SIG-M5 treated with dmso at 0.1 percent for 504 hours (cell line): Measurements from ENCODE around the gene RAP1A.
"Not testable (repeated sequence)": the region's sequence is repeated elsewhere in the genome, so short reads cannot be mapped to it uniquely, and the experiment has no call there.

Source experiments
- DNase-seq: peaks from one replicate; lab custom pipeline; 2025; ENCODE audit not compliant: unreplicated experiment; lab: John Stamatoyannopoulos, UW

The RAP1A gene

GRCh38 chr1:111660204-111661150 is 40.9 kb downstream of the RAP1A start:
- DNase-seq, result no peak

- no peak for DNase-seq
Observed at GRCh38 chr1:111664652-111665051, 45.1 kb downstream of the RAP1A start.

DNA sequence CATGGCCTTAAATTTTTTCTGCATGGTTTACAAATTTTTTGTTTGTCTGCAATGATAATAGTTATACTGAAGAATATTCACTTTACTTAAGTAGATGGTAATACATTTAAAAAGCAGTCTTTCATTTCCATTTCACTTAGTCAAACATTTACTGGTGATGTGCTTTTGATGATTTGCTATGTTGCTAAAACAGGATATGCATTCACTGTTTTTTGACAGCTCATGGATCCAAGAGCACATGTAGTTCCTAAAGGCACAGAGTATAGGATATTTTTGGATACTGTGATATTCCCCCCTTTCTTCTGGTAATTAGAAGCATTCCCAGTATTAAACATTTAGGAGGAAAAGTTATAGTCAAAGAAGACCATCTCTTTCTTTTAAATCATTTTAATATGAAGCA is 45.9 kb downstream of the RAP1A start:
- DNase-seq, result no peak

DNA sequence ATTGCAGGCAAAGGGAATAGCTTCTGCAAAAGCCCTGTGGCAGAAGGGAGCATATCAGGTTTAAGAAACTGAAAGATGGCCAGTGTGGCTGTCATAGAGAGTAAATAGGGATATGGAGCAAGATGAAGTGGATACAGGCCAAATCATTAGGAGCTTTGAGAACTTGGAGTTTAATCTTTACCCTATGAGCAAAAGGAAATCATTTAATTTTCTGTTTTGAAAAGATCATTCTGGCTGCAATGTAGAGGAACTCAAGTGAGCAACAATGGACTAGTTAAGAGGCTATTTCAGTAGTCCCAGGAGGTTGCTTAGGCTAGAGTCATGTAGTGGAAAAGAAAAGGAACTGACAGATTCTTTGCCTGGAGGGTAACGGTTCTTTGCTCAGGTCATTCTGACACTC is 47.2 kb downstream of the RAP1A start:
- DNase-seq, result no peak

DNA sequence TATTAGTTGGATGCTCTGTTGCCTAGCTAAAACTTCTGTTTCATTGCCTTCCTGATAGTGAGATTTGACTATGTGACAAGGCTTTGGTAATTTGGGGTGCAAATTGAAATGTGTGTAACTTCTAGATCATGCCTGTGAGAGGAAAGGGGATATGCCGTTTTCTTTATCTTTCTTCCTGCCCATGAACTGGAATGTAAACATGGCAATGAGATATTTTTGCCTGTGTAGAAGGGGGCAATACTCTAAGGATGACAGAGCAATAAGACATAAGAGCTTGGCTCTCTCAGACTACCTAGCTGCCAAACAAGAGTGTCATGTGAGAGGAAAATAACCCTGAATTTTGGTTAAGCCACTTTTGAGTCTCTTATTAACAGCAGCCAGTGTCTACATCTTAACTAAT is 49.7 kb downstream of the RAP1A start:
- no peak for DNase-seq

GRCh38 chr1:111671852-111672251 is 52.3 kb downstream of the RAP1A start:
- no peak for DNase-seq

DNA sequence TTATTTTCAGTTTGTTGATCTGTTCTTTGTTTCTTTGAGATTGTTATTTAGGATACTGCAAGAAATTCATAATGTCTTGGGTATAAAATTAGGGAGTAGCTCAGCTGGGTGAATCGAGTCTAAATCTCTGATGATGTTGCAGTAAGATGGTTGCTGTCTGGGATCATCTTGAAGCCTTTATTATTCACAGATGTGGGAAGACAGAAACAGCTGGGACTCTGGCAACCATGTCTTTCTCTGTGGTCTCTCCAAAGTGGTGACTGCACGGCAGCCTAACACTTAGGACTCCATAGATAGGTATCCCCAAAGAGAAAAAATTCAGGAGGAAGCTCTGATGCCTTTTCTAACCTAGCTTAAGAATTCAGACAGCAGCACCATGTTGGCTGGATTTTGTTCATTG is 52.7 kb downstream of the RAP1A start:
- DNase-seq, result no peak

- no peak for DNase-seq
Observed at GRCh38 chr1:111677604-111678003, 58.0 kb downstream of the RAP1A start.

DNA sequence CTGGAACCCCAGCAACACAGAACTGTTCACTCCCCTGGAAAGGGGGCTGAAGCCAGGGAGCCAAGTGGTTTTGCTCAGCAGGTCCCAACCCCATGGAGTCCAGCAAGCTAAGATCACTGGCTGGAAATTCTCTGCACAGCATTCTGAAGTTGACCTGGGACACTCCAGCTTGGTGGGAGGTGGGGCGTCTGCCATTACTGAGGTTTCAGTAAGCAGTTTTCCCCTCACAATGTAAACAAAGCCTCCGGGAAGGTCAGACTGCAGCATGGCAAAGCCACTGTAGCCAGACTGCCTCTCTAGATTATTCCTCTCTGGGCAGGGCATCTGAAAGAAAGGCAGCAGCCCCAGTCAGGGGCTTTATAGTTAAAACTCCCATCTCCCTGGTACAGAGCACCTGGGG is 60.0 kb downstream of the RAP1A start:
- no peak for DNase-seq

DNA sequence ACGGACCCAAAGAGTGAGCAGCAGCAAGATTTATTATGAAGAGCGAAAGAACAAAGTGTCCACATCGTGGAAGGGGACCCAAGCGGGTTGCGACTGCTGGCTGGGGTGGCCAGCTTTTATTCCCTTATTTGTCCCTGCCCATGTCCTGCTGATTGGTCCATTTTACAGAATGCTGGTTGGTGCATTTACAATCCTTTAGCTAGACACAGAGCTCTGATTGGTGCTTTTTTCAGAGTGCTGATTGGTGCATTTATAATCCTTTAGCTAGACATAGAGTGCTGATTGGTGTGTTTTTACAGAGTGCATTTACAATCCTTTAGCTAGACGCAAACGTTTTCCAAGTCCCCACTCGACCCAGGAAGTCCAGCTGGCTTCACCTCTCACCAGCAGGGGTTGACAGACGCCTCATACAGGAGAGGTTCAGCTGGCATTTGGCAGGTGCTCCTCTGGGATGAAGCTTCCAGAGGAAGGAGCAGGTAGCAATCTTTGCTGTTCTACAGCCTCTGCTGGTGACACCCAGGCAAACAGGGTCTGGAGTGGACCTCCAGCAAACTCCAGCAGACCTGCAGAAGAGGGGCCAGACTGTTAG is 60.7 kb downstream of the RAP1A start:
- DNase-seq, result not testable (repeated sequence)

GRCh38 chr1:111685293-111686153 is 65.9 kb downstream of the RAP1A start:
- DNase-seq, result not testable (repeated sequence)

GRCh38 chr1:111690306-111690617 is 70.7 kb downstream of the RAP1A start:
- DNase-seq, result no peak

DNA sequence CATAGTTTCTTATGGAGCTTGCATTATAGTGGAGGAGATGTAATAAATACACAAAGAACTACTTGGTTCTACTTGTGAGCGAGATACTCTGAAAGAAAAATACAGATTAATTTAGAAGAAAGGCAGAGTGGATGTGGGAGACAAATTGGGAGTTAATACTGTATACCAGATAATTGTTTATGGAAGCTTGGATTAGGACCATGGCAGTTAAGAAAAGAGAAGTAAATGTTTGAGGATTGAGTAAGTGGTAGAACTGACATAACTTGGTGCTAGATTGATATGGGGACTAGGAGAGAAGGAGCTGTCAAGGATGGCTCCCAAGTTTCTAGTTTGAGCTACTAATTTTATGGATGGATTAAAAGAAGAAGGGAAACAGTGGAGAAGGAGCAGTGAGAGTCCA is 72.3 kb downstream of the RAP1A start:
- no peak for DNase-seq

GRCh38 chr1:111695801-111696200 is 76.2 kb downstream of the RAP1A start:
- no peak for DNase-seq

- DNase-seq, result no peak
Observed at GRCh38 chr1:111696330-111696729, 76.7 kb downstream of the RAP1A start.

GRCh38 chr1:111699268-111699667 is 79.7 kb downstream of the RAP1A start:
- DNase-seq, result no peak

- no peak for DNase-seq
Observed at GRCh38 chr1:111702504-111703050, 83.0 kb downstream of the RAP1A start.

GRCh38 chr1:111704240-111704639 is 84.7 kb downstream of the RAP1A start:
- DNase-seq, result no peak

DNA sequence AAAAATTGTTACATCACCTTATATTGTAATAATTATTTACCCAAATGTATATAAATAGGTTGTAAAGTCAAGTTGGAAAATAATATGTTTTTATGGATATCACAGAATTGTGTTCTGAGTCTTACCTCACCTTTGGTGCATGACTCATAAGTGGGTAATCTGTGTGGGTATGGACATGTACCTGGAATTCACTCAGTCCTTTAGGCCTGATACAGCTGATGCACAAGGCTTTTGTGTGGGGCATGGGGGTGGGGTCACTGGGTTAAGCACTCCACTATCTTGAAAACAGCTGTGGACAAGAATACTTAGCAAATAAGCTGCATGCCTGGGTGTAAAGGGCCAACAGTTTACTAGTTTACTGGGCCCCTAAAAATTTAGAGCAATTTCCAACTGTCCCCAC is 85.2 kb downstream of the RAP1A start:
- DNase-seq, result no peak

- no peak for DNase-seq
Observed at GRCh38 chr1:111705841-111706240, 86.3 kb downstream of the RAP1A start.

DNA sequence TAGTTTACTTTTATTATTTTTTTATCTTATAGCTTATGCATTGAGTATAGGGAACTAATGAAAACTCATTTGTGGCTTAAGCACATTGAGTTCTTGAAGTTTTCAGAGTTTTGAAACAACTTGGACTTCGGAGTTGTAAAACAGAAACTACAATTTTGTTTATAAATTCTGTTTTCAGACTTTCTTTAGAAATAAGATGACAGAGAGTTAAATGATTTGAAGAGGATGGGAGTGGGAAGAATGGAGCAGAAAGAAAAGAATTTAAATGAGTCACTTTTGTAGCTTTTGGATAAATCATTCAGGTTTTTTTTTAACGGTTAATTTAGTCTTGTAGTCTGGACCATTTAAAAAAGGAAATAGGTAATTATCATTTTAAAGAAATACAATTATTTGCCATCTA is 87.3 kb downstream of the RAP1A start:
- no peak for DNase-seq
